Effector memory CD8-positive, alpha-beta T cell (primary cell): ENCODE results near the gene RAMP2.

Source experiments
- ATAC-seq: fragments of 150-1000 bp; cut with Tn5 transposase; replicated peaks from 2 replicates; pipeline ENCODE4 v1.10.0; 2021; ENCODE audit warnings: mild to moderate bottlenecking, moderate library complexity
- DNase-seq, 3 experiments: peaks; one replicate each; pipeline ENCODE4 v3.0.0; 2021
- H3K27ac Mint-ChIP-seq, 2 donors: one replicate each; pipeline ENCODE4 v1.8.0; 2022; ENCODE audit warnings: mild to moderate bottlenecking in 2 of 2, mixed read lengths in 2 of 2, moderate library complexity in 2 of 2
- H3K27me3 Mint-ChIP-seq, 2 donors: one replicate each; pipeline ENCODE4 v1.8.0; 2022; ENCODE audit warnings: mixed read lengths in 2 of 2
- H3K36me3 Mint-ChIP-seq: one replicate; pipeline ENCODE4 v1.8.0; 2022; ENCODE audit warnings: mild to moderate bottlenecking, moderate library complexity, mixed read lengths; ENCODE audit not compliant: insufficient read depth
- H3K4me1 Mint-ChIP-seq, 2 donors: one replicate each; pipeline ENCODE4 v1.8.0; 2022; ENCODE audit warnings: low read depth in 2 of 2, mixed read lengths in 2 of 2
- H3K4me3 Mint-ChIP-seq, 2 donors: one replicate each; pipeline ENCODE4 v1.8.0; 2022; ENCODE audit warnings: mild to moderate bottlenecking in 2 of 2, mixed read lengths in 2 of 2, moderate library complexity in 2 of 2
- H3K9me3 Mint-ChIP-seq, 2 donors: one replicate each; pipeline ENCODE4 v1.8.0; 2022; ENCODE audit warnings: mixed read lengths in 2 of 2

RAMP2 gene

DNA sequence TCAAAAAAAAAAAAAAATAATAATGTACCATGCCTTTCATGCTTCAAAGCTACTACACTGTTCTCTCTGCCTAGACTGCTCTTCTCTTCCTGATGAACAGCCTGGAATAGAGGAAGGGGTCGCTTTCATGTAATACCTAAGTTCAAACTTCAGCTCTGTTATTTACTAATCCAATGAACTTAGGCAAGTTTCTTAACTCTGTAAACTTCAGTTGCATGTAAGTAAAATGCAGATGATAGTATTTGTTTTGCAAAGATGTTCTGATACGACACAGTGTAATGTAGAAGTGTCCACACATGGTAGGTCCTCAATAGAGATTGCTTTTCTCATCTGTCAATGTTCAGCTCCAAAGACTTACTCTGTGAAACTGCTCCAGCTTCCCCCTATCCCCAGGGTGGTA lies 30.9 kb downstream of the RAMP2 start:
- Mint-ChIP-seq H3K36me3 (no peaks in the 10 kb centered on the region), H3K9me3 (no peaks in the 10 kb centered on the region), H3K27me3 (peaks cover 23 to 26% of the 10 kb centered on the region in 2 donors), H3K4me1 (peaks cover 7 to 18% of the 10 kb centered on the region in 2 donors), H3K4me3 (no peak overlapping the region), H3K27ac (no peak overlapping the region)
- no peak for ATAC-seq
- DNase-seq, result no peak

DNA sequence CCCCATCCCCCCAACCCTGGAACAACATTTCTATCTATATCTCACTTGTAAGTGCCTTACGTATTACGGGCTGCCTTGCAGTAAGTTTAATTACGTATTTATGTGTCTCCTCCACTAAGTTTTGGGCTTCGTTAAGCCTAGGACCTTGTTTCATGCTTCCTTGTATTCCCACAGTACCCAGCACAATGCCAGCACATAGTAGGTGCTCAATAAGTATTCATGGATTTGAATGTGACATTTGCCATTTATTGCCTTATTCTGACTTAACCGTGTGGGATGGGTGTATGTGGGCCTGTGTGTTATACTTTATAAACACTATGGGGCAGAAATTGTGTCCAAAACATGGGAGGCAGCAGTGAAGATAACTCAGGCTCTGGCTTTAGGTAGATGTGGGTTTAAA lies 31.5 kb downstream of the RAMP2 start:
- H3K4me1 Mint-ChIP-seq, result peaks cover 8 to 21% of the 10 kb centered on the region in 2 donors
- ATAC-seq (no peak), DNase-seq (no peak)
- H3K9me3 Mint-ChIP-seq, result no peaks in the 10 kb centered on the region
- no peak overlapping the region for H3K4me3 Mint-ChIP-seq
- H3K36me3 Mint-ChIP-seq, result no peaks in the 10 kb centered on the region
- H3K27me3 Mint-ChIP-seq, result peaks cover 17 to 20% of the 10 kb centered on the region in 2 donors
- H3K27ac Mint-ChIP-seq, result no peak overlapping the region

DNA sequence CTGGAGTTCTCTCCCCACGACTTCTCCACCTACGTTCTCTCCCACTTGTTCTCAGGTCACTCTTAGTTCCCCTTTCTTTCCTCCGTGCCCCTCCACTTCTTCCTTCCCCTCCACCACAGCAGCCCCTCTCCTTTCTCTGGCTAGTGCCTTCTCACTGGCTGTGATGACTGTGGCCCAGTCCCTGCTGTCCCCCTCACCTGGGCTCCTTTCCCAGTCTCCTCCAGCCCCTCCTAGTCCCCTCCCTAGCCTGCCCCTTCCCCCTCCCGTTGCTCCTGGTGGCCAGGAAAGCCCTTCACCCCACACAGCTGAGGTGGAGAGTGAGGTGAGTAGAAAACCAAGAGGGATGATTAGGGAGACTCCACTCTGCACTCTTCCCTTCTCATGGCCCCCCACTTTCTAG lies 34.0 kb downstream of the RAMP2 start:
- Mint-ChIP-seq H3K36me3 (peaks cover 10% of the 10 kb centered on the region), H3K27me3 (peaks cover 0 to 4% of the 10 kb centered on the region in 2 donors), H3K9me3 (no peaks in the 10 kb centered on the region), H3K4me1 (peaks cover 16 to 33% of the 10 kb centered on the region in 2 donors), H3K27ac (peak overlapping the region in 1 of 2 donors; percentile 58), H3K4me3 (no peak overlapping the region)
- DNase-seq, result no peak
- no peak for ATAC-seq

DNA sequence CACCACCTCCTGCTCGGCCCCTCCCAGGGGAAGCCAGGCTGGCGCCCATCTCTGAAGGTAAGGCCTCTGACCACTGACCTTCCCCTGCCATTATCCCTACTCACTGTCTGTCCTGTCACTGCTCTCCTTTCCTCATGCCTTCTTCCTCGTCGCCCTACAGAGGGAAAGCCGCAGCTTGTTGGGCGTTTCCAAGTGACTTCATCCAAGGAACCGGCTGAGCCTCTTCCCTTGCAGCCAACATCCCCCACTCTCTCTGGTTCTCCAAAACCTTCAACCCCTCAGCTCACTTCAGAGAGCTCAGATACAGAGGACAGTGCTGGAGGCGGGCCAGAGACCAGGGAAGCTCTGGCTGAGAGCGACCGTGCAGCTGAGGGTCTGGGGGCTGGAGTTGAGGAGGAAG lies 34.4 kb downstream of the RAMP2 start:
- Mint-ChIP-seq H3K4me1 (peaks cover 16 to 33% of the 10 kb centered on the region in 2 donors), H3K27ac (peak overlapping the region; percentile 46 to 58), H3K36me3 (peaks cover 10% of the 10 kb centered on the region), H3K27me3 (no peaks in the 10 kb centered on the region), H3K4me3 (no peak overlapping the region), H3K9me3 (no peaks in the 10 kb centered on the region)
- DNase-seq (no peak), ATAC-seq (no peak)

DNA sequence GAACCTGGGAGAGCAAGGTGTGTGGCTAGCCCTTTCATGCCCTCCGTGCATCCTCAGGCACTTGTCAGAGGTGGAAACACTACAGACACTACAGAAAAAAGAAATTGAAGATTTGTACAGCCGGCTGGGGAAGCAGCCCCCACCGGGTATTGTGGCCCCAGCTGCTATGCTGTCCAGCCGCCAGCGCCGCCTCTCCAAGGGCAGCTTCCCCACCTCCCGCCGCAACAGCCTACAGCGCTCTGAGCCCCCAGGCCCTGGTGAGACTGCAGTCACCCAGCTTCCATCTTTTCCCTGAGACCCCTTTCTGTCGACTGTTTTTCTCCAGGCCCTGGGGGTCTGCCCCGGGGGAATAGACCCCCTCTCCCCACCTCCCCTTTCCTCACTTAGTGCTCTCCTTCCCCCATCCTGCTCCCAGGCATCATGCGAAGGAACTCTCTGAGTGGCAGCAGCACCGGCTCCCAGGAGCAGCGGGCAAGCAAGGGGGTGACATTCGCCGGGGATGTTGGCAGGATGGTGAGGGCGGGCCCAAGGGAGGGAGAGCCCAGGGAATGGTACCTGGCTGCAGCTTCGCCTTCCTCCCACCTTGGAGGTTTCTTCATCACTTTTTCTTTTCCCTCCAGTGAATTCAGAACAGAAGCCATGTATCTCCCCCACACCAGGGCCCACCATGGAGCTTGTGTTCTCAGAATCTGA lies 35.2 kb downstream of the RAMP2 start:
- ATAC-seq, result no peak
- peaks cover 10% of the 10 kb centered on the region for H3K36me3 Mint-ChIP-seq
- H3K27ac Mint-ChIP-seq, result peak overlapping the region in 1 of 2 donors; percentile 58
- peak overlapping the region in 1 of 2 donors; percentile 30 for H3K4me3 Mint-ChIP-seq
- H3K9me3 Mint-ChIP-seq, result no peaks in the 10 kb centered on the region
- no peaks in the 10 kb centered on the region for H3K27me3 Mint-ChIP-seq
- no peak for DNase-seq
- H3K4me1 Mint-ChIP-seq, result peaks cover 16 to 33% of the 10 kb centered on the region in 2 donors

DNA sequence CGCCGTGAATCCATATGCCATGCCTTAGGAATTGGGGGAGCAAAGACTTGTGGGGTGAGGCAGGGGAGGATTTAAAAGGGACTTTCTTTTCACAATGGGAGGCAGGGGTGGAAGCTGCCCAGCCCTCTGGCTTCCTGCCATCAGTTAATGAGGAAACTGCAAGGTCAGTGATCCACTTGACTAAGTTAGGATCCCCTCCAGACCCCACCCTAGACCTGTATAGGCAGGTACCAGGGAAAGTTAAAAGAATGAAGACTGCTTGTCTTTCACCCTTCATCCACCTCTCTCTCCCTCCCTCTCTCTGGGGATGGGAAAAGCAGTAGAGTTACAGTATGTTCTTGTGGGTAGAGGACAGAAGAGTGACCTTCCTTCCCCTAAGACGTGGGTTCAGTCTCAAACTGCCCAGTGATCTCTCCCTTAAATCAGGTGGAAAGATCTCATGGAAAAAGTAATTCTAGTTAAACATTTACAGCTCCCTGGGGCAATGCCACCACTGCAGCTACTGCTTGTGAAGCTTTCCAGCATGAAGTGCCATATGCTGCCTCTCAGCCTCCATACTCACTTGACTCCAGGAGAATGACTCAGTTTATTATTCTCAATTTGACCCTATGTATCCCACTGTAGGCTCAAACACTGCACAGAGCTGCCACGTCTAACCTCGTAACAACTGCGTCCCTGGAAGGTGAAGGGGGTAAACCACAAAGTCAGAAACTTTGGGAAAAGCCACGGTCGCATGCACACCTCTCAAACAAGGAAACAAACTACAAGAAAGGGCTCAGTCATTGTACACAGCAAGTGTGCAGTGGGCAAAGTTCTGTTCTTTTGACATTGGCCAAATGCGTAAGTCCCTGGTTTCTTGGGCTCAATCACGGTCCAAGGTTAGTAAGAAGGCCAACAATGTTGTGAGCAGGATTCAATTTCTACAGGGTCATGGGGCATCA lies 36.3 kb downstream of the RAMP2 start:
- ATAC-seq, result no peak
- H3K9me3 Mint-ChIP-seq, result no peaks in the 10 kb centered on the region
- no peak for DNase-seq
- peak overlapping the region; percentile 87 to 97 for H3K4me3 Mint-ChIP-seq
- peaks cover 10% of the 10 kb centered on the region for H3K36me3 Mint-ChIP-seq
- H3K4me1 Mint-ChIP-seq, result peaks cover 16 to 33% of the 10 kb centered on the region in 2 donors
- H3K27ac Mint-ChIP-seq, result peak overlapping the region in 1 of 2 donors; percentile 31
- H3K27me3 Mint-ChIP-seq, result no peaks in the 10 kb centered on the region

DNA sequence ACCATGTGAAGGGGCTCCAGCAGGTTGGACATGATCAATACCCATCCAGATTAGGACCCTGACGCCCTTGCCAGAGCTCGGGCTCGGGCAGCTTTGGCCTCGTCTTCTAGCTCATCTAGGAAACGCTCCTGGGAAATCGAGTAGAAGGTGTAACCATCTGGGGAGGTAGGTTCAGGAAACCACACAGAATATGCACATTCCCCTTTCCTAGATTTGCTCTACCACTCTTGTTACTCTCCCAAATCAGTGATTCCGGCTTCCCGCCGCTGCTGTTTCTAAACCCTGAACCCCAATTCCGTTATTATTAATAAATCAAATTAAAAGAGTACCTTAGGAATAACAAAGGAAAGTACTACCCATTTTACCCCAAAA lies 37.0 kb downstream of the RAMP2 start:
- H3K36me3 Mint-ChIP-seq, result peaks cover 10% of the 10 kb centered on the region
- no peaks in the 10 kb centered on the region for H3K27me3 Mint-ChIP-seq
- DNase-seq (no peak), ATAC-seq (no peak)
- H3K4me3 Mint-ChIP-seq, result peak overlapping the region; percentile 87 to 97
- peaks cover 16 to 33% of the 10 kb centered on the region in 2 donors for H3K4me1 Mint-ChIP-seq
- H3K9me3 Mint-ChIP-seq, result no peaks in the 10 kb centered on the region
- peak overlapping the region; percentile 91 to 95 for H3K27ac Mint-ChIP-seq

DNA sequence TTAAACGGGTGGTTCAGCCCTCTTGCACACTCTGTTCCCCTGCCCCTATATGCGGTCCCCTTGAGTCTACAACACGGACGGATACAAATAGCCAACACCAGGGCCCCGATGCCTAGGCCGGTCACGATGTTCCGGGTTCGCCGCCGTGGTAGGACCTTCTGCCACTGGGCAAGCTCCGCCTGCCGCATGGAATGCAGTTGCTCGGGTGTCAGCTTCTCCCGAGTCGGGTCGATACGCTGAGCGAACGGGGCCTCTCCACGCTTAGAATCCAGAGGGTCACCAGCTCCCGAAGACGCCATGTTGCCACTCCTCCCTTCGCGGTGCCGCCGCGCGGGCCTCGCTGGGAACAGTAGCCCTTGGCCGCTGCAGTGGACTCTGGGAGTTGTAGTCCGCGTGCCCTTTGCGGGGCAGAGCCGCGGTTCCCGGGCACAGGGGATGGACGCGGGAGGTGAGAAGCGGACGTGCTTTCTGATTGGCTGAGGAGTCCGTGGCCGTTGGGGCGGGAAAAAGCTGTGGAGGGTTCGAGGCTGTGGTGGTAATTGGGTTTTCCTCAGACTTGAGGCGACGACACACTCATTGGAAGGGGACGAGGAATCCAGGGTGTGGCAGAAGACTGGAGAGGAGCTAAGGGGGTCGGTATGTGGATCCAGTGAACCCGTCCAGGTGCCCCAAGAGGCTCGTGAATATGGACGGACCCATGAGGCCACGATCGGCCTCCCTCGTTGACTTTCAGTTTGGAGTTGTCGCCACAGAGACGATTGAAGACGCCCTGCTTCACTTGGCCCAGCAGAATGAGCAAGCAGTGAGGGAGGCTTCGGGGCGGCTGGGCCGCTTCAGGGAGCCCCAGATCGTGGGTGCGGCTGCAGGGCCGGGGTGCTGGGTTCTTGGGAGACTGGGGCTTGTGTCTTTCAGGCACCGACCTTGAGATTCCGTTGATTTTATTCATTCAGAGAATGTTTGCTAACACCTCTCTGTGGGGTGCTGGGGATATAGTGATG lies 37.7 kb downstream of the RAMP2 start, which contains the start of the genes CNTD1 and COA3:
Gene CNTD1, plus strand, starts transcription at position 479 of the 998 bp plus-strand sequence. Its CDS starts 207 bp downstream, at position 686.
Gene COA3, minus strand, starts transcription at position 322 of the 998 bp plus-strand sequence. Its CDS starts 23 bp downstream, at position 299.
- ATAC-seq (peak; percentile 99), DNase-seq (peak; percentile 63 to 68 (median 67))
- peak within 1 kb of the TSS; percentile 91 to 95 for H3K27ac Mint-ChIP-seq
- H3K36me3 Mint-ChIP-seq, result peaks cover 10% of the 10 kb centered on the region
- H3K4me1 Mint-ChIP-seq, result peaks cover 16 to 33% of the 10 kb centered on the region in 2 donors
- H3K4me3 Mint-ChIP-seq, result peak within 1 kb of the TSS; percentile 87 to 97
- H3K9me3 Mint-ChIP-seq, result no peaks in the 10 kb centered on the region
- no peaks in the 10 kb centered on the region for H3K27me3 Mint-ChIP-seq

DNA sequence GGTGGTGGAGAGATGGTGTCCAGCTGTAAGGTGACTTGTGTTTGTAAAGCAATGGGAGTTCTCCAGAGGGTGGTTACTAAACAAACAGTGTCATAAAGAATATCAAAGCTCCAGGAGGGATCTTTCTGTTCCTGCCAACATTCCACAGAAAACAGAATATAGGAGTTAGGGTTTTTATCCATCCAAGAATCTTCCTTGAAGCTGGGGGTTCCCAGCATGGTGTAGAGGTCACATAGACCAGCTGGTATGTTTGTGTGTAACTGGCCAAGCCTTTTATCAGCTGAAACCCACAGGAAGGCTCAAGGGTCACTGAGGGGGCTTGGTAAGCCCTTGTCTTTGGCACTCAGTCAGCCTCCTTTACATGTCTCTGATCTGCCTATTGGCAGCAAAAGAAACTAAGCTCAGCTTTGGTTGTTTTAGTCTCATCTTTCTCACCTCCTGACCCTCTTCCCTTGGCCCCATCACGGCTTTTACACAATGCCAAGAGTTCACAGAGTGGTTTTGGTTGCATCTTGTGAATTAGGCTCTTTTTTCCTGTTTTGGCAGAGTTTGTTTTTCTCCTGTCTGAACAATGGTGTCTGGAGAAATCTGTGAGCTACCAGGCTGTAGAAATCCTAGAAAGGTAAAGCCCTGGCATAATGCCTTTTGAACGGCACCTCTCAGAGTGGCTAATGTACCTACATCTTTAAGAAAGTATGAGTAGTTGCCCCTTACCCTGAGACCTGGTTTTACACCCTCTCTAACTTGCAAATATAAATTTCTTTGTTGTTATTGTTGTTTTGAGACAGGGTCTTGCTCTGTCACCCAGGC lies 42.3 kb downstream of the RAMP2 start:
- Mint-ChIP-seq H3K27me3 (no peaks in the 10 kb centered on the region), H3K36me3 (peaks cover 8% of the 10 kb centered on the region), H3K4me3 (no peak overlapping the region), H3K27ac (peak overlapping the region in 1 of 2 donors; percentile 15), H3K9me3 (no peaks in the 10 kb centered on the region), H3K4me1 (peaks cover 5% of the 10 kb centered on the region in 2 donors)
- ATAC-seq (no peak), DNase-seq (no peak)

DNA sequence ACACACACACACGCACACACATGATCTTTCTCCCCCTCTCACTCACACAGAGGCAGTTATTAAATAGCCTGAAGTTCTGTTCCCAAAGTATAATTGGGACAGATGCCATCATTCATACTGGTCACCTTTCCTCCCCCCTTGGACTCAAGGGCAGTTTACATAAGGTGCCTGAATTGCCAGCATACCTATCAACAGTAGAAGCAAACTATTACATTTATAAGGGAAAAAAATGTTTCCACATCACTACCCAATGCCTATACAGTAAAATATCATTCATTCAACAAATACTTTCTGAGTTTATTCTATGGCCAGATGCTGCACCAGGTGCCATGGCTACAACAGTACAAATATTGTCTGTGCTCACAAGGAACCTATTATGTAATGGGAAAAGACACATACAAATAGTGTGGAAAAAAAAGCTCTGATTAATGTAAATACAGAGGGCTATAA lies 43.9 kb downstream of the RAMP2 start:
- ATAC-seq (no peak), DNase-seq (no peak)
- H3K36me3 Mint-ChIP-seq, result peaks cover 7% of the 10 kb centered on the region
- H3K27ac Mint-ChIP-seq, result no peak overlapping the region
- no peaks in the 10 kb centered on the region for H3K4me1 Mint-ChIP-seq
- no peak overlapping the region for H3K4me3 Mint-ChIP-seq
- no peaks in the 10 kb centered on the region for H3K9me3 Mint-ChIP-seq
- no peaks in the 10 kb centered on the region for H3K27me3 Mint-ChIP-seq

DNA sequence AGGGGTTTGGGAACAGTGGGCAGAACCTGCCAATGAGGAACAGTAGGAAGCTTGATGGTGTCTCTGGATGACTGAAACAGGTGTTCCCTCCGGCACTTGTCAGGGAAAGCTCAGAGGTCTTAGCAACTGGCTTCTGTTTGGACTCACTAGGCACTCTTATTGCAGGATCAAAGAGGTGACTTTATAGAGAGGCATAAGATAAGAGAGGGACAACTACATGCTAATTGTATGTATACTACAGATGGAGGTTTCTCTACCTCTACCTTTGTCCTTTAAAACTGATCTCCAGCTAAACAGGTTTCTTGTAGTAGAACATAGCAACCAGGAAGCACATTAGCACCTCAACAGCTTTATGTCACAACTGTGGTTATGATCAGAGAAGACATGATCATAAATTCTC lies 45.2 kb downstream of the RAMP2 start:
- no peaks in the 10 kb centered on the region for H3K27me3 Mint-ChIP-seq
- no peaks in the 10 kb centered on the region for H3K9me3 Mint-ChIP-seq
- no peak for ATAC-seq
- peaks cover 20% of the 10 kb centered on the region for H3K36me3 Mint-ChIP-seq
- H3K27ac Mint-ChIP-seq, result no peak overlapping the region
- no peak for DNase-seq
- no peak overlapping the region for H3K4me3 Mint-ChIP-seq
- no peaks in the 10 kb centered on the region for H3K4me1 Mint-ChIP-seq

DNA sequence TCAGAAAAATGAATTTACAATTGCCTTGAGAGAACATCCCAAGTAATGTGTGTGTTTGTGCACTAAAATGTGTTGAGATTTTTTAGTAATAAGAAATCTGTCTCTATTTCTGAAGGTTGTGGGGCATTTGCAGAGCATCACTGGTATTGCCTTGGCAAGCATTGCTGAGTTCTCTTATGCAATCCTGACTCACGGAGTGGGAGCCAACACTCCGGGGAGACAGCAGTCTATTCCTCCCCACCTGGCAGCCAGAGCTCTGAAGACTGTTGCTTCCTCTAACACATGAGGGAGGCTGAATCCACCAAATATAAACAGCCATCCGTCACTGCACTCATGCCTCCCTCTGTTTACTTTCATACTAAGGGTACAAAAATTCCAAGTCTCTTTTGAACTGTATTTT lies 48.2 kb downstream of the RAMP2 start:
- no peak for DNase-seq
- Mint-ChIP-seq H3K4me1 (no peaks in the 10 kb centered on the region), H3K36me3 (peaks cover 48% of the 10 kb centered on the region), H3K4me3 (no peak overlapping the region), H3K27ac (peak overlapping the region in 1 of 2 donors; percentile 16), H3K9me3 (no peaks in the 10 kb centered on the region), H3K27me3 (no peaks in the 10 kb centered on the region)
- no peak for ATAC-seq
